CD4-positive, alpha-beta T cell treated with Interleukin-1 beta for 1 hour (primary cell): ENCODE measurements around the gene MEGF11.
"Not testable (repeated sequence)": the region's sequence is repeated elsewhere in the genome, so short reads cannot be mapped to it uniquely, and the experiment has no call there.

Experiments used
- DNase-seq, 2 donors: peaks; one replicate each; pipeline ENCODE4 v3.0.0-alpha.2; 2020 to 2022

The MEGF11 gene

DNA sequence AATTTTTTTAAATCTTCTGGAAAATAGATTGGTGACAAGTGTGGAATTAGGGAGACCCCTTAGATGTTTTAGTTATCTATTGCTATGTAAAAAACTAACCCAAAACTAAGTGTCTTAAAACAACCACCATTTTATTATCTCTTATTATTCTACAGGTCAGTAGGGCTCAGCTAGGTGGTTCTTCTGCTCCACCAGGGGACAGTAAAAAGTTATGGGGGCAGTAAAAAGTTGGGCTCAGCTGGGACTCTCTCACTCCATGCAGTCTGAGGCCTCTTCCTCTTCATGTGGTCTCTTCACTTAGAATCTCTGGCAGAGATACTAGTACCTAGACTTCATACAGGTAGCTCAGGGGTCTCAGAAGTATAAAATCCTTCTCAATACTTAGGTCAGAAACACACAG lies 21.8 kb upstream of the MEGF11 start:
- no peak for DNase-seq

GRCh38 chr15:66270932-66271331 lies 17.4 kb upstream of the MEGF11 start:
- no peak for DNase-seq

DNA sequence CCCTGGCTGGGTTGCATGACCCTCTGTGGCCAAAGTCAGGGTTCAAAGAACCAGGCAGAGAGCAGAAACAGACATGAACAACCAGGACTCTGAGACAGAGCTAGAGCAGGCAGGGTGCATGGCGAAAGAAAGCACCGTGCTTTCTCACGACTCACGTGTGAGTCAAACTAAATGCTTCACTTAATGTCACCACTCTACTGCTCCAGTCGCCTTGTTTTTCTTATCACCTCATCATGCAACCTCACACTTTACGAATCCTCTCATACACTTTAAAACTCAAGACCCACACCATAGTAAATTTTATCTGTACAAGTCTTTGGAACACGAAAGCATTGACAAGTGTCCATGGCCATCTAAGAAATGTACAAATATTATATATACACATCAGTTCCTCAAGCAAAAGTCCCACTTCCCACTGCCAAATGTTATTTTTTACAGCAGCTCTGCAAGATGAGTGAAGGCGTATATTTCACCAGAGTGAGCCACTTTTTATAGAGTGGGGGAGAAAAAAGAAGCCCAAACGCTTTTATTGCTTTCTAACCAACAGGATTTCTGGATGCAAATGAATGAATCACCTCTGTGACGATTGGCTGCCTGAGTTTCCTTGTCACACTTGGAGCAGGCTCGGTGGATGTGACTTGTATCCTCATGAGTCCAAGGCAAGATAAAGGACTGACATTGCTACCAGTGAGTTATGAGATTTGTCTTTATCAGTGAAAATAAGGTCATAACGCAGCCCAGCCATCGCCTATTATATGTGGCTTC lies 16.0 kb upstream of the MEGF11 start:
- no peak for DNase-seq

DNA sequence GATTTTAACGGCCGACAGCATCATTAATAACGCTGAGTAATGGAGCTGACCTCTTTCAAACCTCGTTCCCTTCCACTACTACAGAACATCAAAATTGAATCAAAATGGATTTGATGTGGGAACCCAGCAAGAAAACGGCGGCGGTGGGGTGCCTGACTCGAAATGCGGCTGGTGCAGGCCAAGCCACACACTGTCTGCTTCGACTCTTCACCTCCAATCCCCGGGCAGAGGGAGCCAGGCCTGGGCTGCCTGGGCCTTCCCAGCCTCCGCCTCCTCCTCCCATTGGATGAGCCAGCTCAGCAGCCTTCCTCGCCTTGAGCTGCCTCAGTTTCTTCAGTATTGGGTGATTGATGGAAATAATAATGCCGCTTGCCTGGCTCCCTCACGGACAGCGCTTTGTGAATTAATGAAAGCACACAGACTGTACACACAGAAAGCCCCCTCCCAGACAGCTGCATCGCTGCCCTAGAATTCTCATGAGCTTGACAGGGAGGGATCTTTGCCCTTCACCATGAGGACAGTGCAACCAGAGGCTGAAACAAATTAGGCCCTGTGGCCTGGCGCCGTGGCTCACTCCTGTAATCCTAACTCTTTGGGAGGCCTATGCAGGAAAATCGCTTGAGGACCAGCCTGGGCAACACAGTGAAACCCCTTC lies 11.4 kb upstream of the MEGF11 start:
- no peak for DNase-seq

- DNase-seq = not testable (repeated sequence)
Measured at GRCh38 chr15:66262837-66263236, 9.3 kb upstream of the MEGF11 start.

DNA sequence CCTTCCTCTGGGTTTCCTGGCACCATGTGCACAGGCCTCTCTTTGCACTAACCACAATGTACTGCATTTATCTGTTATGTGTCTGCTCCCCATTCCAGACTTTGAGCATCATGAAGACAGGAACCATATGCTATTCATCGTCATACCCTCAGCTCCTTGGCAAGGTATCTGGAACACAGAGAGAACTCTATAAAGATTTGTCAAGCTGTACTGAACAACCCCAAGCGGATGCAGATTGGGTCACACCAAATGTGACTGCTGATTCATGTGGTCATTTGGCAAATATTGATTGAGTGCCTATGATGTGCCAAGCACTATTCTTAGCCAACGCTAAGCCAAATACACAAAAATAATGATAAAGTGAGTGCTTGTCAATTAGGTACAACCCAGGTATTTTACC lies 7.5 kb upstream of the MEGF11 start:
- DNase-seq = no peak

- no peak for DNase-seq
Measured at GRCh38 chr15:66256692-66257091, 3.1 kb upstream of the MEGF11 start.

GRCh38 chr15:66254951-66255676 lies 1.6 kb upstream of the MEGF11 start:
- no peak for DNase-seq

- DNase-seq = no peak
Measured at GRCh38 chr15:66254089-66254950, 770 bp upstream of the MEGF11 start.

DNA sequence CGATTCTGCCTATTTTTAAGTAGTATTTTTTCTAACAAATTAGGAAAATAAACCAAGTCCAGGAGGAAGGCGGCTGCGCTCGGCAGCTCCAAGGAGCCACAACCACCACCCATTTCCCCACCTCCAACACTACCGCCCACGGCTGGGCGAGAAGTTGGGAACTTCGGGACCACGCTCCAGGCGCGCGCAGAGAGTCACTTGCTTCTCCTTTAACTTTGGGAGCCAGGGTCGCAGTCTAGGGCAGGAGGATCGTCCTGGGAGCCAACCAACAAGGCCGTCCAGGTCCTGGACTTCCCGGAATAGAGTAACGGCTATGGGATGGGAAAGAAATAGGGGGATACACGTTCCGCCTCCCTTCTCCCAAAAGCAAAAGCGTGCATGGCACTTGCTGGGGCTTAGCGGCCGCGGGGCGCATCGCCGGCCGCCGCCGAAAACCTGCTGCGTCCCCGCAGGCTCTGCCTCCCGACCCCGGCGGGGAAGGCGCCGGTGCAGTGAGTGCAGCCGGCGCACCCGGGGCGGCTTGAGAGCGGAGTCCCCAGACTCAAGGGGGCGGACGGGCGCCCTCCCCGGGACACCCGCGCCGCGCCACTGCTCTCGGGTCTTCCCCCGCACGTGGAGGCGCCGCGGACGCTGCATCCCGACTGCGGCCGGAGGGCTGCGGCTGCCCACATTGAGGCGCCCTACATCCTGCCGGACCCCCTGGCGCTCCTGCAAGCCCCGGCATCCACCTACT lies 699 bp downstream of the MEGF11 start:
- DNase-seq = no peak

GRCh38 chr15:66251790-66252684 lies 1.5 kb downstream of the MEGF11 start:
- DNase-seq = peak; percentile 29 to 47

- no peak for DNase-seq
Measured at GRCh38 chr15:66251065-66251789, 2.3 kb downstream of the MEGF11 start.

- DNase-seq = no peak
Measured at GRCh38 chr15:66249605-66250174, 3.9 kb downstream of the MEGF11 start.

GRCh38 chr15:66246937-66247336 lies 6.6 kb downstream of the MEGF11 start:
- no peak for DNase-seq

DNA sequence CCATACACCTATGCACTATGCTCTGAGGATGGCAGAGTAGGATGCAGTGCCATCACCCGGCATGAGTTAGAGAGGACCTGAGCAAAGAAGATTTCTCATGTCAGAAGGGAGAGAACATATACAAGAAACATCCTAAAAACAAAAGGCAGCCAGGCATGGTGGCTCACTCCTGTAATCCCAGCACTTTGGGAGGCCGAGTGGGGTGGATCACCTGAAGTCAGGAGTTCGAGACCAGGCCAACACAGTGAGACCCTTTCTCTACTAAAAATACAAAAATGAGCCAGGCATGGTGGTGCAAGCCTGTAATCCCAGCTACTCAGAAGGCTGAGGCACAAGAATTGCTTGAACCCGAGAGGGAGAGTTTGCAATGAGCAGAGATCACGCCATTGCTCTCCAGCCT lies 7.7 kb downstream of the MEGF11 start:
- not testable (repeated sequence) for DNase-seq

- DNase-seq = no peak
Measured at GRCh38 chr15:66241908-66242285, 11.7 kb downstream of the MEGF11 start.

- DNase-seq = no peak
Measured at GRCh38 chr15:66241087-66241907, 12.3 kb downstream of the MEGF11 start.

GRCh38 chr15:66240240-66240794 lies 13.2 kb downstream of the MEGF11 start:
- DNase-seq = no peak

DNA sequence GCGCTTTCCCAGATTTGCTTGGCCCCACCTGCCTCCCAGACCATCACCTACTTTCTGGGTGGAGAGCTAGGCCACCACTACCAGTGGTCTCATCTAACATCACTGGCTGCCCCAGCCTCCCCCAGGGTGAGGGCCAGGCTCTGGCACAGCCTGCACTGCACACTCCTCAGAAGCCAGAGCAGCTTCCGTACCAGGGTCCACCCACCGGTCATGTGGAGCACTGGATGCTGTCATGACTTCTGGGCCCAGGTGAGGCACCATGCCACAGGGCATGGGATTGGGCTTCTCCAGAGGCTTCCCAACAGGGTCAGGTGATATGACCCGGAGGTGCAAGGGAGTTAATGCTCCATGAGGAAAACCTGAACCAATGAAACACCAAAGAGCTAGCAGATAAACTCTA lies 14.0 kb downstream of the MEGF11 start:
- DNase-seq = no peak
